ENCODE measurements around the gene HPGD.

Gene HPGD

GRCh38 chr4:174534461-174534860 is 12.2 kb upstream of the HPGD start:
- no peak for TF ChIP-seq CTCF (conservative IDR thresholded peaks at IDR 0.05; ENCODE audit: low read depth)
- DNase-seq (ENCODE audit: low spot score), result no peak
- ChIA-PET POLR2A (ENCODE audit: low non-redundant PET) (no interaction called here), CTCF (no interaction called here)
- no peak overlapping the region for H3K27ac ChIP-seq

- POLR2A ChIA-PET (ENCODE audit: low non-redundant PET), result no interaction called here
- H3K27ac ChIP-seq, result no peak overlapping the region
- CTCF ChIA-PET, result no interaction called here
- DNase-seq (ENCODE audit: low spot score), result no peak
- no peak for TF ChIP-seq CTCF (conservative IDR thresholded peaks at IDR 0.05; ENCODE audit: low read depth)
These were observed 10.2 kb upstream of the HPGD start for GRCh38 chr4:174532445-174532844.

GRCh38 chr4:174531486-174531885 is 9.2 kb upstream of the HPGD start:
- no peak for TF ChIP-seq CTCF (conservative IDR thresholded peaks at IDR 0.05; ENCODE audit: low read depth)
- no peak for DNase-seq (ENCODE audit: low spot score)
- no peak overlapping the region for H3K27ac ChIP-seq
- ChIA-PET POLR2A (ENCODE audit: low non-redundant PET) (no interaction called here), CTCF (no interaction called here)

- ChIA-PET POLR2A (ENCODE audit: low non-redundant PET) (no interaction called here), CTCF (no interaction called here)
- no peak for DNase-seq (ENCODE audit: low spot score)
- H3K27ac ChIP-seq, result no peak overlapping the region
- no peak for TF ChIP-seq CTCF (conservative IDR thresholded peaks at IDR 0.05; ENCODE audit: low read depth)
These were observed 5.9 kb upstream of the HPGD start for GRCh38 chr4:174528226-174528625.

GRCh38 chr4:174526731-174527130 is 4.4 kb upstream of the HPGD start:
- POLR2A ChIA-PET (ENCODE audit: low non-redundant PET), result no interaction called here
- no peak for TF ChIP-seq CTCF (conservative IDR thresholded peaks at IDR 0.05; ENCODE audit: low read depth)
- CTCF ChIA-PET, result no interaction called here
- no peak overlapping the region for H3K27ac ChIP-seq
- no peak for DNase-seq (ENCODE audit: low spot score)

GRCh38 chr4:174524242-174524641 is 2.0 kb upstream of the HPGD start:
- ChIA-PET POLR2A (ENCODE audit: low non-redundant PET) (no interaction called here), CTCF (no interaction called here)
- no peak overlapping the region for H3K27ac ChIP-seq
- DNase-seq (ENCODE audit: low spot score), result no peak
- no peak for TF ChIP-seq CTCF (conservative IDR thresholded peaks at IDR 0.05; ENCODE audit: low read depth)

Data from RWPE1 (cell line).